22Rv1 (cell line): Measurements from ENCODE around the gene EDRF1.

Source experiments
- H3K27ac ChIP-seq: fragments of 450-650 bp; 2 replicates; pipeline ENCODE4 v1.5.1; 2017
- CTCF ChIP-seq: fragments of 450-650 bp; IDR thresholded peaks from 2 replicates; pipeline ENCODE4 v1.5.1; 2017; ENCODE audit warnings: mild to moderate bottlenecking
- ZFX ChIP-seq: fragments of 450-650 bp; IDR thresholded peaks from 2 replicates; pipeline ENCODE4 v1.6.1; 2017; ENCODE audit warnings: antibody characterized with exemption, borderline replicate concordance

Gene EDRF1

GRCh38 chr10:125775491-125776106 lies 56.1 kb downstream of the EDRF1 start, which contains the start of gene MMP21:
TSS of gene MMP21 (minus strand) at chr10:125775821. CDS start at chr10:125775821, 0 bp downstream.
- H3K27ac ChIP-seq, result no peak within 1 kb of the TSS
- TF ChIP-seq ZFX, result no peak

GRCh38 chr10:125777806-125778205 lies 58.3 kb downstream of the EDRF1 start:
- no peak overlapping the region for H3K27ac ChIP-seq
- TF ChIP-seq ZFX, result no peak
- TF ChIP-seq CTCF, result no peak

GRCh38 chr10:125778556-125778955 lies 59.0 kb downstream of the EDRF1 start:
- TF ChIP-seq ZFX, result no peak
- TF ChIP-seq CTCF, result no peak

GRCh38 chr10:125779403-125780327 lies 60.2 kb downstream of the EDRF1 start:
- no peak for TF ChIP-seq ZFX
- no peak for TF ChIP-seq CTCF
- no peak overlapping the region for H3K27ac ChIP-seq

More at GRCh38 chr10:125778556-125778955, 59.0 kb downstream of the EDRF1 start:
- no peak overlapping the region for H3K27ac ChIP-seq

GRCh38 chr10:125781374-125781773 lies 61.9 kb downstream of the EDRF1 start:
- H3K27ac ChIP-seq, result no peak overlapping the region
- TF ChIP-seq CTCF (no peak), ZFX (no peak)

- H3K27ac ChIP-seq, result no peak overlapping the region
Measured at GRCh38 chr10:125782054-125782453, 62.5 kb downstream of the EDRF1 start.

GRCh38 chr10:125782616-125783015 lies 63.1 kb downstream of the EDRF1 start:
- TF ChIP-seq CTCF (no peak), ZFX (no peak)
- H3K27ac ChIP-seq, result no peak overlapping the region

More at GRCh38 chr10:125782054-125782453, 62.5 kb downstream of the EDRF1 start:
- TF ChIP-seq ZFX, result no peak

- no peak overlapping the region for H3K27ac ChIP-seq
- TF ChIP-seq CTCF (no peak), ZFX (no peak)
Measured at GRCh38 chr10:125783408-125783807, 63.9 kb downstream of the EDRF1 start.
